ENCODE measurements around the gene ALDH2.
"Not testable (repeated sequence)": the region's sequence is repeated elsewhere in the genome, so short reads cannot be mapped to it uniquely, and the experiment has no call there.

Gene ALDH2

GRCh38 chr12:111759991-111760390 lies 6.7 kb upstream of the ALDH2 start:
- DNase-seq: no peak

- DNase-seq: no peak
Measured at GRCh38 chr12:111761099-111761498, 5.6 kb upstream of the ALDH2 start.

GRCh38 chr12:111761706-111762105 lies 5.0 kb upstream of the ALDH2 start:
- no peak for DNase-seq

- DNase-seq: not testable (repeated sequence)
Measured at GRCh38 chr12:111763552-111763951, 3.2 kb upstream of the ALDH2 start.

DNA sequence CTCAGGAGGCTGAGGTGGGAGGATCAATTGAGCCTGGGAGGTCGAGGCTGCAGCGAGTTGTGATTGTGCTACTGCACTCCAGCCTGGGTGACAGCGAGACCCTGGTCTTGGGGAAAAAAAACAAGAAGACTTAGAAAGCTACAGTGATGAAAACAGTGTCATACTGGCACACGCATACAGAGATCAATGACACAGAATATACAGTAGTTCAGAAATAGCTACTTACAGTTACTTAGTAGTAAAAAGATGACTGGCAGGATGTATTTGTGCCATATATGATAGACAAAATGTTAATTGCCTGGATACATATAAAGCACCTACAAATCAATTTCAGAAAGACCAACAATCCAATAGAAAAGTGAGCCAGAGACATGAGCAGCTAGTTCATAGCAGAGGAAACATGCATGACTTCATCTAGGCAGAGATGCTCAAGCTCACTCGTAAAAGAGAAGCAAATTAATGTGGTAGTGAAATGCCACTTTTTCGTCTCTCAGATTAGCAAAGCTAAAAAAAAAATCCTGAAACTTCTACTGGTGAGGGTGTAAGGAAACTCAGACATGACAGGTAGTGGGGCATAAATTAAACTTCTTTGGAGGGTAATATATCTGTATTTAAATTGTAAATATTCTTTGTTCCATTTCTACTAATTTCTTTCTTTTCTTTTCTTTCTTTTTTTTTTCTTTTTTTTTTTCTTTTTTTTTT lies 2.5 kb upstream of the ALDH2 start:
- no peak for DNase-seq

DNA sequence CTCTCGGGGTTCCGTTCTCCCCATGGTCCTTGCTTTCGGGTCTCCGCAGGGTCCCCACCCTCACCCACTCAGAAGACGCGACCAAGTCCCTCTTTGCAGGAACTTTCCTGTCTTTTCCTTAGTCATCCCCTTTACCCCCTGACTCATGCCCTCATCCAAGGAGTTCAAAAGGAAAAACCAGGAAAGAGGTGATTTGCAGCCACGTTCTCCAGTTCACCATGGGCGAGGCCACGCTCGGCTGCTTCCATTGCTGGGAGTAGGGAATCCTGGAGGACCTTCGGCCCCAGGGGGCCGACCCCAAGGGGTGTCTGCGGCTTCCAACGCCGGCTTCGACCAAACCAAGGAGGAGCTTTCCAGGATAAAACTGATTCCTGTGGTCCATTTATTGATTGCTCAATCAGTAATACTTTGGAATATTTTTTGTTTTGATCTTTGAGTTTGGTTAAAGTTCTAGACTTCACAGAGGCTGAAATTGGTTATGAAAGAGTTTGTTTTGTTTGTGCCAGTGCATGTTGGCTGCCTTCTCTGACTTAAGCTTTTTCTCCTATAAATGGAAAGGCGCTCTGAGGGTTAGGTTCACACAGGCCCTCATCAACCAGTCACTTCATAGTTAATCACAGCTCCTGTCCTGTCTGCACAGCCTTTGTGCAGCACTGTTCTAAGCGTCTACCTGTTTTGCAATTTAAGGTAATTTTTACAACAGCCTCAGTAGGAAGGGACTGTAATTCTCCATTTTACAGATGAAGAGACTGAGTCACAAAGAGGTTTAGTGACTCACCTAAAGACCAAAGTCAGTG lies 827 bp downstream of the ALDH2 start:
- no peak for DNase-seq

- no peak for DNase-seq
Measured at GRCh38 chr12:111768159-111768895, 1.6 kb downstream of the ALDH2 start.

DNA sequence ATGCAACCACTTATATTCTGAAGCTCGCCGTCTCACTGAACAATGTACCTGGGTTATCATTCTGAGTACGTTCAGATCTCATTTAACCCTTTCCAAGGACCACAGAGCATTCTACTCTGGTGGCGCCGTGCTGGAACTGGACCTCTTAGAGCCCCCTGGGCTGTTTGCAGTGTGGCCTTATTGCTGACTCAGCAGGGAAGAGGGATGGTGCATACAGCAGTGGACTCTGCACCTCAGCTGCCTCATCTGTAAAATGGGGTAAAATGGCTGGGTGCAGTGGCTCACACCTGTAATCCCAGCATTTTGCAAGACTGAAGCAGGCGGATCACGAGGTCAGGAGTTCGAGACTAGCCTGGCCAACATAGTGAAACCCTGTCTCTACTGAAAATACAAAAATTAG lies 2.9 kb downstream of the ALDH2 start:
- no peak for DNase-seq

GRCh38 chr12:111773801-111774551 lies 7.2 kb downstream of the ALDH2 start:
- no peak for DNase-seq

DNA sequence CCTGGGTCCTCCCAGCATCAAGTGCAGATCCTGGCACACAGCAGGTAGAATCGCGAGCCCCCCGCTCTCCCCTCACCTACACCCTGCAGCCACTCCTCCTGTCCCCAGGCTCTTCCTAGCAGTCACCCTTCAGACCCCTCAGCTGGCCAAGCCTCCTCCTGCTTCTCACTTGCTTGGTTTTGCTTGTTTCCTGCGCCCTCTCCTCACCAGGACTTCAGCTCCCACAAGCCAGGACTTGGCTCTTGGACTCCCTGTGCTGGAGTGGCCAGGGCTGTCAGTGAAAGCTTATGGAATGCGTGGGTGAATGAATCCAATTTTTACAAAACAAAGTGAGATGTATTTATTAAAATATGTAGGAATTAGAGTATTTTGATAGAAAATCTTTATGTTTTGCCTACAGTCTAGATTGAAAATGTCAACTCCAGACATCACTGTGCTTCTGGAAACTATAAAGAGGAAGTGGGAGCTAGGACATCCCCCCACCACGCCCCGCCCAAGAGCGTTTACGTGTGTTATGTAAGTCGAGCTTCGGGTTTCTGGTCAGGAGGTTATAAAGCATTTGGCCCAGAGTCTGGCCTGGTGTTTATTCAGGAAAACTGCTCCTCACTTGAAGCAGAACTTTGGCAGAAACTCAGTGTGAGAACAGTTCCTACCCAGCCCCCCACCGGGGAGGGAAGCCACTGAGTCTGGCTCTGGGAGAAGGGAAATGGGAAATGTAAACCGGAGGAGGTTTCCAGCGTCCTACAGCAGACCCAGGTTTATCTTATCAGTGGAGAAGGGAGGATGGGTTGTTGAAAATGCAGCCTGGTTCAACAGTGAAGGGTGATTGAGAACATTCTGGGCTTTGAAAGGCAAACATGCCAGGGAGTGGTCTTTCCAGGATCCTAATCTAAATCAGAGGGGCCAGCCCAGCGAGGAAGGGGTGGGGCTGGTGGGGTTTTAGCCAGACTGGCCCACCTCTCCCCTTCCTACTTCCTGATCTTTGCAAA lies 8.8 kb downstream of the ALDH2 start:
- DNase-seq: no peak

DNA sequence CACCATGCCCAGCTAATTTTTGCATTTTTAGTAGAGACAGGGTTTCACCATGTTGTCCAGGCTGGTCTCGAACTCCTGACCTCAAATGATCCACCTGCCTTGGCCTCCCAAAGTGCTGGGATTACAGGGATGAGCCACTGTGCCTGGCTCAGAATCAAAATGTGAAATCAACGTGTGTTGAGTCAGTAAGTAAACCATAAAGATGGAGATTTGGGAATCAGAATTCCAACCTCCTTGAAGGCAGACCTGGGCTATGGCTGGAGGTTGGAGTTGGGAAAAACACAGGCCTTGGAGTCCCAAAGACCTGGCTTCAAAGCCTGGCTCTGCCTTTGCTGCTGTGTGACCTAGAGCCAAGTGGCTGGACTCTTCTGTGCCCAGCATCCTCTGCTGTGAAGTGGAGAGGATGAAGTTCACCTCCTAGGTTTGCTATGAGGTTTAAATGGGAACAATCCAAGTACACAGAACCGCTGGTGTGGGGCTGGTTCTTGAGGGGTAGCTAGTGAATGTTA lies 10.2 kb downstream of the ALDH2 start:
- DNase-seq: no peak

GRCh38 chr12:111777345-111778045 lies 10.8 kb downstream of the ALDH2 start:
- DNase-seq: no peak

GRCh38 chr12:111780166-111780565 lies 13.4 kb downstream of the ALDH2 start:
- DNase-seq: no peak

DNA sequence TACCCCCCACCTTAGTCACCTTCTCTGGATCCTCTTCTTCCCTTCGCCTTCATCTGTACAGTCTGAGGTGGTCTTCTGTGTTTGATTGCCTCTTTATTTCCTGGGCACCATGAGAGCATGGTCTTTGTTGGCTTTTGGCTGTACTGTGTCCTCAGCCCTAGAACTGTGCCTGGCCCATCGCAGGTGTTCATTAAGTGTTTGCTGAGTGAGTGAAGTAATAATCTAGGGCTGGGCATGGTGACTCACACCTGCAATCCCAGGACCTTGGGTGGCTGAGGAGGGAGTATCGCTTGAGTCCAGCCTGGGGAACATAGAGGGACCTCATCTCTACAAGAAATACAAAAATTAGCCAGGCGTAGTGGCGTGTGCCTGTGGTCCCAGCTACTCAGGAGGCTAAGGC lies 13.9 kb downstream of the ALDH2 start:
- DNase-seq: no peak

GRCh38 chr12:111781085-111781658 lies 14.4 kb downstream of the ALDH2 start:
- DNase-seq: no peak

GRCh38 chr12:111783046-111783445 lies 16.3 kb downstream of the ALDH2 start:
- DNase-seq: no peak

DNA sequence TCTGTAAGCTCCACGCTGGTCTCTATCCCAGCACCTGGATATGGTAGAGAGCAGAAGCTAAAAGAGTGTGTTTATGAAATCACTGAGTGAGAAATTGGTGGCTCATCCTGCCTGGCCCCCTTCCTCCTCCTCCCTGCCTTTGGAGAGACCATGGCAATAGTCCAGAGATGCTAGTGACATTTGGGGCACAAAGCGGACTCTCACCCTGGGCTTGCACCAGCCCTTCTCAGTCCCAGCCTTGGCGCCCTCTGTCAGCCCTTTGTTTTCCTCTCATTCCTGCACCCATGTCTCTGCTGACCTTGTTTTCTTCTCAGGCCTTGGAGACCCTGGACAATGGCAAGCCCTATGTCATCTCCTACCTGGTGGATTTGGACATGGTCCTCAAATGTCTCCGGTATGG lies 18.2 kb downstream of the ALDH2 start:
- no peak for DNase-seq

DNA sequence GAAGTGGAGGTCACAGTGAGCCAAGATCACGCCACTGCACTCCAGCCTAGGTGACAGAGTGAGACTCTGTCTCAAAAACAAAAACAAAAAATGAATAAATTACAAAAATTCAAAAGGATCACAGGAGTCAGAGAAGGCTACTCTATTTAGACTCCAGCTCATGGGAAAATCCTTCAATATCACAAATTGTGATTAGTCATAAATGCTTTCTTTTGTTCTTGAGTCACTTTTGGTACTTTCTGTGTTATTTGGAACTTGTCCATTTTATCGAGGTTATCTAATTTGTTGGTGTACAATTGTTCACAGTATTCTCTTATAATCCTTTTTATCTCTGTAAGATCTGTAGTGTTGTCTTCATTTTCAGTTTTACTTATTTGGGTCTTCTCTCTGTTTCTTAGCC lies 18.9 kb downstream of the ALDH2 start:
- no peak for DNase-seq

GRCh38 chr12:111788178-111788654 lies 21.5 kb downstream of the ALDH2 start:
- no peak for DNase-seq

GRCh38 chr12:111789779-111790178 lies 23.0 kb downstream of the ALDH2 start:
- no peak for DNase-seq

Measured in retina (tissue), 1 donor.